Kidney tubule cell (primary cell): ENCODE results near the gene OTUB2.

Source experiments
- DNase-seq: peaks from one replicate; pipeline ENCODE4 v3.0.0-alpha.2; 2018; ENCODE audit warnings: low spot score

Gene OTUB2

DNA sequence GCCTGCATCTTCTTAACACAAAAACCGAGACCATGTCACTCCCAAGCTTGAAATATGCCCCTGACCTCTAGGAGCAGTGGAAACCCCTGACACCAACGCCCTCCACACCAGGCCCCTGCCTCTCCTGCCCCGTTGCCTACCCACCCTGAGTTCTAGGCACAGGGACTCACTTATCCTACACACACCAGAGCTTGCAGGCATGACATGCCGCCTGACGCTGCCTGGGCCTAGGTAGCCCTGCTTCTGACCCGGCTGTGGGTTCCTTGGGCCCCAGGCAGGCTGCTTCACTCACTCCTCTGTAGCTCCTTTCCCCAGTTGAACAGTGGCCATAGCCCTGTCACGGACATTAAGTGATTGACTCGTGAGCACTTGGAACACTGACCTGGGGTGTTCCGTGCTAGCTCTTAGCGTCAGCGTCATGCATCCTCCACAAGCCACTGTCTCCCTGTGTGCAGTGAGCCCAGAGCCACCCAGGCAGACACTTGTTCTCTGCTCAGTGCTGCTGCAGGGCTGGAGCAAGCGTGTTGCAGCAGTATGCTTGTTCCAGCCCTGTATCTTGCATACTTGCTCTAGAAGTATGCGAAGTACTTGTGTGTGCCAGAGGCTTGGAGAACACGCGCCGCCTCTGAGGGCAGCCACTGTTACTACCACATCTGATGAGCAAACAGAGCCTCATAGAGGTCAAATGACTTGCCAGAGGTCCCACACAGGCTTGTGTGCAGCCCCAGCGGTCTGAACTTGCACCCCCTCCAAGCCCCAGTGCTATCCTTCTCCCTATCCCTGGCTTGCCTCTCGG lies 15.6 kb downstream of the OTUB2 start:
- no peak for DNase-seq

GRCh38 chr14:94042433-94043091 lies 16.4 kb downstream of the OTUB2 start:
- DNase-seq: no peak

DNA sequence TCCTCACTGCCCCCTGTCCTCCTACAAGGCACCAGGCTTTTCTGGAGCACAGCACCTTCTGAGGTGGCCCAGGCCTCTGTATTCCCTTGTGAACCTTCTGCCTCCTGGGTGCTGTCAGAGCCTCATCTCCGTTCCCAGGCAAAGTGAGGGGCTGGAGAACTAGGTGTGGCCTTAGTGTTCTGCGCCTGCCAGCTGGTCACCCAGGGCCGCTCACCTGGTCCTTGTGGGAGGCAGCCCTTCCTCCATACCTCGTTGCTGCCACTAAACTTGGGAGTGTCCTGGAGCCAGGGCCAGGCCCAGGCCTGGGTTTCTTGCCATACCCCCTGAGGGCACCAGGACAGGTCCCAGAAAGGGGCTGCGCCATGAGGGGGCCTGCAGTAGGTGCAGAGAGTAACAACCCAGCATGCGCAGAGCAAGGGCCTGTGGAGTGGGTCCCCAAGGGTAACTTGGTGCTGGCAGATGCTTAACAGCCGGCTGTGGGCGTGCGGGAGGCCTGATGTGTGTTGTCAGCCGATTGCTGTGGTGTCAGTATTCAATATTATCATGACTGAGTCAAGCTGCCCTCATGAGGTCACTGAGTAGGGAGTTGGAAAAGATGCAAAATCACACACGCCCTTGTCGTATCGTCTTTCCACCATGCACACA lies 17.1 kb downstream of the OTUB2 start:
- DNase-seq: no peak

DNA sequence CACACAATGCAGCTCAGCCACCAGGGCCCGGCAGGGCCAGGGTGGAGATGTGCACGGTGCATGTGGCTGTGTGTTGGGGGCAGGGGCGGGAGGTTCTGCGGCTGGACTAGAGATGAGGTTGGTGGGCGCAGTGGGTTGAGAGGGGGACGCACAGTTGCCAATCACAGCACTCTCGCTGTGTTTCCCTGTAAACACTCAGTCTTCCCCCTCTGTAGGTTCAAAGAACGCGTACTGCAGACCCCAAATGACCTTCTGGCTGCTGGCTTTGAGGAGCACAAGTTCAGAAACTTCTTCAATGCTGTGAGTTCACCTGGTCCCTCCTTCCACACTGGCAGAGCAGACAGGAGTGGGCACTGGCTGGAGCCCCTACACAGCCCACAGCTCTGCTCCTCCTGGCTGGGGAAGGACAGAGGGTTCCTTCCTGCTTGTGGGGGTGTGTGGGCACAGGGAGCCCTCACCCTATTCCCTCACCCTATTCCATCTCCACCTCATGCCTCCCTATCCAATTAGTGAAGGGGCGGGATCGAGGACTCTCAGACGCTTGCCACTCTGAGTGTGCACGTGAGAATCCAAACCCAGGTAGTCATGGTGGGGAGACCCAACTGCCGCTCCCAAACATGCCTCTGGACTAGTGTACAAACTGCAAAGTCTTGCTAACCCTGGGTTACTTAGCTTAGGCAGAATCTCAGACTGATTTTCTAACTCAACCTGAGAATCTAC lies 17.8 kb downstream of the OTUB2 start:
- no peak for DNase-seq

DNA sequence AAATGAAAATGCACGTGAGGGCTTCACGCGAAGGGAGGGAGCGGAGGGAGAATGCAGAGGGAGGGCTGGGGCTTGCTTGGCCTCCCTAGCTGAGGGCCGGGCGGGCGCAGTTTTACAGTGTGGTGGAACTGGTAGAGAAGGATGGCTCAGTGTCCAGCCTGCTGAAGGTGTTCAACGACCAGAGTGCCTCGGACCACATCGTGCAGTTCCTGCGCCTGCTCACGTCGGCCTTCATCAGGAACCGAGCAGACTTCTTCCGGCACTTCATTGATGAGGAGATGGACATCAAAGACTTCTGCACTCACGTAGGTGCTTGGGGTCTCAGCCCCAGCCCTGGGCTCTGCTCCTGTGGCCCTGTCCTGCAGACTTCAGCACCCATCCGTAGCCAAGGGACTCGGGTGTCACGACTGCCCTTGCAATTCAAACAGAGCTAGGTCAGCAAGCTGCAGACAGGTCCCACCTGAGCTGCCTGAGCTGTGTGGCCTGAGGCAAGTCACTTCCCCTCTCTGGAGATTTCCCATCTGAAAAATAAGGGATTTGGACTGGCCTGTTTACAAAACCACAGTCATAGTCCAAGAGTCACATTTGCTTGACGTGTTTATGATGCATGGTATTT lies 18.4 kb downstream of the OTUB2 start:
- DNase-seq: no peak

GRCh38 chr14:94045101-94045500 lies 19.0 kb downstream of the OTUB2 start:
- no peak for DNase-seq

- DNase-seq: no peak
Observed at GRCh38 chr14:94045563-94046345, 19.6 kb downstream of the OTUB2 start.

- no peak for DNase-seq
Observed at GRCh38 chr14:94046696-94047250, 20.6 kb downstream of the OTUB2 start.

DNA sequence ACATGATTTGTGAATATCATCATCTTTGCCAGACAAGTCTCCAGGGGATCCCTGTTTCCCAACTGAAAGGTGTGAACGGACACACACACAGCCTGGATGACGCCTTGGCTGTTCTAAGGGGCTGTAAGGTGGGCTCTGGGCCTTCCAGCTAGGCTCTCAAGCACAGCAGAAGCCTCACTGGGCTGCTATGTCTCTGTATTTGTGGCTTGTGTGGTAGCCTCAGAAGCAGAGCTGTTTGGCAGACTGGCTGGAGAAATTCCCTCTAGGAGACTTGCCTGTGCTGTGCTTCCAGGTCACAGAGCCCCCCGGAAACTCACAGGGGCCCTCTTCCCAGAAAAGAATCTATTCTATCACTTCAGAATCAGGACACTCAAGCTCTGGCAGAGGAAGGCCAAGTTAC lies 21.4 kb downstream of the OTUB2 start:
- no peak for DNase-seq

DNA sequence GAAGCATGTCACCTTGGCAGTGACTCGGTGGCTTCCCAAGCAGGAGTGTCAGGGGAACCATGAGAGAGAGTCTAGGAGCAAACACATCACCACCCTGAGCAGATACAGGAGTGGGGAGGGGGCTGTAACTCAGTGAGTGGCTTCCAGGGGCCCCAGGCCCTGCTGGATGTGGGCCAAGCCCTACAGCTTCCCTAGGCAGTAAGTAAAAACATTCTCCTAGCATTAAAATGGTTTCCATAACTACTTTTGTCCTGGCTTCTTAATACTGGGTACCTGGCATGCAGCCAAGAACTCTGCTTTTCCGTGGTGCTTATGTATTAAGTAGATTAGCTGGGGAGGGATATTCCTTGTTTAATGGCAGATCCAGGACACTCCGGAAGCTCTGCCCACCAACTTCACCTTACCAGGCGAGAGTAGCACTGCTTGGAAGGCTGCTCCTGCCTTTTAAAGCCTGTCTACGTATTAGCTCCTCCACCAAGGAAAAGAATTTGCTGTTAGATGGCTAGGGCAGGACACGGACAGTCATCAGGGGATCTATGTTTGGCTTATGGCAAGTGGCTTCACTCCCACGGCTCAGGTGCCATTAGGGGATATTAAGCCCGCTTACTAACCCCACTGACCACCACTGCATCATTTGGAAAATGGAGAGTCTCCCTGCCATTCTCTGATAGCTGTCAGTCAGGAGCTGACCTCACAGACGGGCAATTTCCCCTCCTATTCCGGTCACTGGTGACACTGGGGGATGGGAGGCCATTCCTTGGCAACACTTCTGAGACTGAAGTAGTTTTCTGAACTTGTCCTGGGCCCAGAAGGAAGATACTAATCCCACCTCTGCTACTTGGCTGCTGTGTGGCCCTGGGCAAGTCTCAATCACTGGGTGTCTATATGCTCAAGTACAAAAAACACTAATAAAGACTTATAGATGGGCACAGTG lies 22.8 kb downstream of the OTUB2 start:
- DNase-seq: no peak

DNA sequence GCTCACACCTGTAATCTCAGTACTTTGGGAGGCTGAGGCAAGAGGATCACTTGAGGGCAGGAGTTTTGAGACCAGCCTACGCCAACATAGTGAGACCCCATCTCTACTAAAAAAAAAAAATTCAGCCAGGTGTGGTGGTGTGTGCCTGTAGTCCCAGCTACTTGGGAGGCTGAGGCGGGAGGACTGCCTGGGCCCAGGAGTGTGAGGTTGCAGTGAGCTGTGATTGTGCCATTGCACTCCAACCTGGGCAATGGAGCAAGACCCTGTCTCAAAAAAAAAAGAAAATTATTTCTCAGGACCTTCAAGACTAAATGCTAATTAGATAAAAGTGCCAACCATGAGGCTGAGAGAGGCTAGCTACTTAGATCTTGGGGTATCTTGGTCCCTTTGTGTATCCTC lies 23.5 kb downstream of the OTUB2 start:
- no peak for DNase-seq

- DNase-seq: peak; percentile 76
Observed at GRCh38 chr14:94050231-94050880, 24.2 kb downstream of the OTUB2 start.

GRCh38 chr14:94051115-94051514 lies 25.0 kb downstream of the OTUB2 start:
- peak; percentile 44 for DNase-seq

DNA sequence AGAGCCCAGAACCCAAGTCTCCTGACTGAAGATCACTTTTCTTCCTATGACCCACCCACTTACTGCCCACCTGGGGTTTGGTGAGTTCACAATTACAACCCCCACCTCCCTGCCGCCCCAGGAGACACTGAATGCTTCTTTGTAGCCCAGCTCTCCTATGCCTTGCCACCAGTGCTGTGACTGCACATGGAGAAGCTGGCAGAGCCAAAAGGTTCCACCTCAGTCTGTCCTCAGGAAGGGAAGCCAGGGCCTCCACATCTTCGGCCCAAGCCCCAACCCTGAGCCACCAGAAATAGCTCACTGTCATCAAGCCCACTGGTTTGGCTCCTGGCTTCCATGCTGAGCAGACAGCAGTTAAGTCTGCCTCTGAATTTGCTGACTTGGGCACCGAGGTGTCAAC lies 25.6 kb downstream of the OTUB2 start:
- DNase-seq: no peak

GRCh38 chr14:94052199-94052598 lies 26.1 kb downstream of the OTUB2 start:
- DNase-seq: no peak

DNA sequence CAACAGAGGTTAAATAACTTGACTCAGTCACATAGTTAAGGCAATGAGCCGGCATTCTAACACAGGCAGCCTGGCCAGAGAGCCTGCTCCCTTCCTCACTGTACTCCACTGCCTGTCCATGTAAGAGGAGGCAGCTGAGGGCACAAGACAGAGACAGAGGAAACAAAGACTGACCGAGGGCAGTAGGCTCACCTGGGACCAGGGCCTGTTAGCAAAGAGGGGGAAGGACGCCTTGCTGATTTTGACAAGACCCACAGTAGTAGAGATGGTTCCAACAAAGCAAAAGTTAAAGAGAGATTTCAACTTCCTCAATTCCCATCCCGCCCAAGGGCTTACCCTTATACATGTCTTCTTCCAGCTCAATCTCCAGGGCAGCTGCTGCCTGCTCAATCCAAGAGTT lies 26.5 kb downstream of the OTUB2 start:
- DNase-seq: no peak

DNA sequence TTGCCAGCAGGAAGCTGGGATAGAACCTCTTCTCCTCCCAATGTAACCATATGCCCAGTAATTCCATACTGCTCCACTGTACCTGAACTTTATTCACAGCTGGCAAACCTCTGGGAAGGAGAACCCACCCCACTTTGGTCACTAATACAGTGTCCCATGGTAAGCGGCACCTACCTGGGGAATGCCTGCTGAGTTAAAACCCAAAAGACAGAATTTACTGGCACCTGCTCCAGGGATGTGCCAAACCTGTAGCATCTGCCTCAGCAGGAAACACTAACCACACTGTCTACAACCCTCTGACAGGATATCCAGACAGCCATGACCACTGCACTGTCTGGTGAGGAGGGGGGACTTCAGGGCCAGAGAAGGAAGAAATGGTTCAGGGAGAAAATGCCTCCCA lies 28.3 kb downstream of the OTUB2 start:
- no peak for DNase-seq

GRCh38 chr14:94054936-94055335 lies 28.8 kb downstream of the OTUB2 start:
- DNase-seq: no peak

DNA sequence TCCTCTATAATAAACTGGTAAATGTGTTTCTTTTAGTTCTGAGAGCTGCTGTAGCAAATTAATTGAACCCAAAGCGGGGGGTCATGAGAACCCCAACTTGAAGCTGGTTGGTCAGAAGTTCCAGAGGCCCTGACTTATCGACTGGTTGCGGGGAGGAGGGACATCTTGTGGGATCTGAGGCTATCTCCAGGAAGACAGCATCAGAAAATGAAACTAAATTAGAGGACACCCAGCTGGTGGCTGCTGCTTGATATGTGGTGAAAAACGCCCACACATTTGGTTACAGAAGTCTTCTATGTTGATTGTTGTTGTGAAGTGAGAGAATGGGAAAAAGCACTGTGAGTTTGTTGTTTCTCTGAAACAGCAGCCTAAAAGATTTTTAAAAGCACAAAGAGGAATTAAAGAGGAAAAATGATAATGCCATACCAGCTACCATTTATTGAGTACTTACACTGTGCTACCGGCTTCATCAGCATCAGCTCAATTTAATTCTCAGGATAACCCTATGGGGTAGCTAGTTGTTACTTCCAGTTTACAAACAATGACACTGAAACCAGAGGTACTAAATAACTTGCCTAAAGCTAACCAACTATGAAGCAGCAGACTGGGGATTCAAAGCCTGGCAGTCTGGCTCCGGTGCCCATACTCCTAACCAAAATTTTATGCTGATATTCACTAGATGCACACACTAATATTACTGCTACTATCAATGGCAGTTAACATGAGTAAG lies 30.6 kb downstream of the OTUB2 start:
- DNase-seq: no peak
